ENCODE measurements around the gene HSD17B12. TPM values are rescaled to one million over a fixed set of nuclear protein-coding genes. Genes with fewer than 3 reads are reported as not detected.

The HSD17B12 gene
- total and polyA plus RNA-seq, 9 donors = 27.7 to 95.7 (median 57.3) TPM

DNA sequence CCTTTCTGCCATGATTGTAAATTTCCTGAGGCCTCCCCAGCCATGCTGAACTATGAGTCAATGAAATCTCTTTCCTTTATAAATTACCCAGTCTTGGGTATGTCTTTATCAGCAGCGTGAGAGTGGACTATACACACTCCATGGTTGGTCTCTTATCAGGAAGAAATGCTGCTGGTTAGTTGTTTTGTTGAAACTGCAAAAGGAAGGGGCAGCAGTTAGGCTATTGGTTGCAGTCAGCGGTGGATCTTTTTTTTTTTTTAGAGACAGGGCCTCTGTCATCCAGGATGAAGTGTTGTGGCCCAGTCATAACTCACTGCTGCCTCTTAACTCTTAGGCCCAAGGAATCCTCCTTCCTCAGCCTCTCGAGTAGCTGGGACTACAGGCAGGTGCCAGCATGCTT lies 51.7 kb downstream of the HSD17B12 start:
- WGBS, 3 donors = 86 to 92% (median 92%) methylated on average over 3 of the region's 3 CpGs
- H3K4me1 ChIP-seq (ENCODE audit: insufficient read depth) = peaks cover 5% of the 10 kb centered on the region
- TF ChIP-seq EP300 (IDR thresholded peaks at IDR 0.05) (no peak), POLR2A (IDR thresholded peaks at IDR 0.05) (no peak)
- TF ChIP-seq, protein P1, sequence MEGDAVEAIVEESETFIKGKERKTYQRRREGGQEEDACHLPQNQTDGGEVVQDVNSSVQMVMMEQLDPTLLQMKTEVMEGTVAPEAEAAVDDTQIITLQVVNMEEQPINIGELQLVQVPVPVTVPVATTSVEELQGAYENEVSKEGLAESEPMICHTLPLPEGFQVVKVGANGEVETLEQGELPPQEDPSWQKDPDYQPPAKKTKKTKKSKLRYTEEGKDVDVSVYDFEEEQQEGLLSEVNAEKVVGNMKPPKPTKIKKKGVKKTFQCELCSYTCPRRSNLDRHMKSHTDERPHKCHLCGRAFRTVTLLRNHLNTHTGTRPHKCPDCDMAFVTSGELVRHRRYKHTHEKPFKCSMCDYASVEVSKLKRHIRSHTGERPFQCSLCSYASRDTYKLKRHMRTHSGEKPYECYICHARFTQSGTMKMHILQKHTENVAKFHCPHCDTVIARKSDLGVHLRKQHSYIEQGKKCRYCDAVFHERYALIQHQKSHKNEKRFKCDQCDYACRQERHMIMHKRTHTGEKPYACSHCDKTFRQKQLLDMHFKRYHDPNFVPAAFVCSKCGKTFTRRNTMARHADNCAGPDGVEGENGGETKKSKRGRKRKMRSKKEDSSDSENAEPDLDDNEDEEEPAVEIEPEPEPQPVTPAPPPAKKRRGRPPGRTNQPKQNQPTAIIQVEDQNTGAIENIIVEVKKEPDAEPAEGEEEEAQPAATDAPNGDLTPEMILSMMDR (IDR thresholded peaks at IDR 0.05) = no peak
- intact Hi-C loops (cut with DNase I) = no loop called here
- H3K36me3 ChIP-seq = no peaks in the 10 kb centered on the region
- DNase-seq = no peak
- H3K4me3 ChIP-seq = no peak overlapping the region
- no peaks in the 10 kb centered on the region for H3K9me3 ChIP-seq
- no peaks in the 10 kb centered on the region for H3K27me3 ChIP-seq
- no peak overlapping the region for H3K27ac ChIP-seq

DNA sequence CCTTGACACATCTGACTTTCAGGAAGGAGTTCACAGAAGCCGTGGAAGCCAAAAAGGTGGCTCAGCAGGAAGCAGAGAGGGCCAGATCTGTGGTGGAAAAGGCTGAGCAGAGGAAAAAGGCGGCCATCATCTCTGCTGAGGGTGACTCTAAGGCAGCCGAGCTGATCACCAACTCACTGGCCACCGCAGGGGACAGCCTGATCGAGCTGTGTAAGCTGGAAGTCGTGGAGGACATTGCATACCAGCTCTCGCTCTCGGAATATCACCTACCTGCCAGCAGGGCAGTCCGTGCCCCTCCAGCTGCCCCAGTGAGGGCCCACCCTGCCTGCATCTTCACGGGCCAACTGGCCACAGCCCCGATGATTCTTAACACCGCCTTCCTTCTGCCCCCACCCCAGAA lies 53.7 kb downstream of the HSD17B12 start:
- no peaks in the 10 kb centered on the region for H3K27me3 ChIP-seq
- intact Hi-C loops (cut with DNase I) = no loop called here
- no peak for DNase-seq
- no peaks in the 10 kb centered on the region for H3K36me3 ChIP-seq
- TF ChIP-seq POLR2A (IDR thresholded peaks at IDR 0.05) = no peak
- H3K4me3 ChIP-seq = no peak overlapping the region
- H3K9me3 ChIP-seq = no peaks in the 10 kb centered on the region
- 94 to 96% (median 96%) methylated on average over 12 of the region's 12 CpGs for WGBS, 3 donors
- H3K27ac ChIP-seq = no peak overlapping the region
- peaks cover 5% of the 10 kb centered on the region for H3K4me1 ChIP-seq (ENCODE audit: insufficient read depth)

DNA sequence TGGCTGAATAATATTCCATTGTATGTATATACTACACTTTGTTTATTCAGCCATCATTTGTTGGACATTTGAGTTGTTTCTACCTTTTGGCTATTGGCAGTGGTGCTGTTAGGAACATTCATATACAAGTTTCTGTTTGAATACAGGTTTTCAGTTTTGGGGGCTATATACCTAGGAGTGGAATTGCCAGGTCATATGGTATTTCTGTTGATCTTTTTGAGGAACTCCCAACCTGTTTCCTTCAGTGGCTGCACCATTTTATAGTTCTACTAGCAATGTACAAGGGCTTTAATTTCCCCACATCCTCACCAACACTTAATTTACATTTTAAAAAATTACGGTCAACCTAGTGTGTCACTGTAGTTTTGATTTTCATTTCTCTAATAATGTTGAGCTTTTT lies 54.6 kb downstream of the HSD17B12 start:
- no peak overlapping the region for H3K27ac ChIP-seq
- no peak overlapping the region for H3K4me3 ChIP-seq
- no peaks in the 10 kb centered on the region for H3K36me3 ChIP-seq
- DNase-seq = no peak
- TF ChIP-seq POLR2A (IDR thresholded peaks at IDR 0.05) (no peak), EP300 (IDR thresholded peaks at IDR 0.05) (no peak)
- TF ChIP-seq, protein P1 (IDR thresholded peaks at IDR 0.05) = no peak
- no peaks in the 10 kb centered on the region for H3K27me3 ChIP-seq
- peaks cover 5% of the 10 kb centered on the region for H3K4me1 ChIP-seq (ENCODE audit: insufficient read depth)
- no peaks in the 10 kb centered on the region for H3K9me3 ChIP-seq
- WGBS, 3 donors = 93 to 98% (median 95%) methylated on average over 1 of the region's 1 CpG
- intact Hi-C loops (cut with DNase I) = no loop called here

DNA sequence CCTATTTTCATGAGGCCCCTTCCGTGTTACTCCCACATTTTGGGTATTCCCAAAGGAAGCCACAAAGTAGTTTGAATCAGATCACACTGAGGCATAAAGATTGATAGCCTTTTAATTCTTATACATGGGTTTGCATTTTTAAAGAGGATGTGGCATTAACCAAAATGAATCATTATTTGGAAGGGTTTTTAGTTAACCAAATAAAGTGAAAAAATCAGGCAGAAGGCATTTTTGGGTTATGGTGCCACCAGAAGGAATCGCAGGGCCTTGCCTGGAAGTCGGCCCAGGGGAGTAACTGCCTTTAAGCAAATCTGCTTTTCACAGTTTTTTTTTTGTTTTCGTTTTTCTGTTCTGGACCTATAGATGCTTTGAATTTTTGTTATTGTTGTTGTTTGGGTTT lies 55.4 kb downstream of the HSD17B12 start:
- Histone ChIP-seq H3K27ac (no peak overlapping the region), H3K4me3 (no peak overlapping the region), H3K9me3 (no peaks in the 10 kb centered on the region), H3K36me3 (no peaks in the 10 kb centered on the region), H3K4me1 (ENCODE audit: insufficient read depth) (peaks cover 5% of the 10 kb centered on the region), H3K27me3 (no peaks in the 10 kb centered on the region)
- TF ChIP-seq POLR2A (IDR thresholded peaks at IDR 0.05) = no peak
- no peak for TF ChIP-seq EP300 (IDR thresholded peaks at IDR 0.05)
- TF ChIP-seq, protein P1 (IDR thresholded peaks at IDR 0.05) = no peak
- intact Hi-C loops (cut with DNase I) = no loop called here
- WGBS, 3 donors = 43 to 48% (median 44%) methylated on average over 4 of the region's 4 CpGs
- DNase-seq = no peak

DNA sequence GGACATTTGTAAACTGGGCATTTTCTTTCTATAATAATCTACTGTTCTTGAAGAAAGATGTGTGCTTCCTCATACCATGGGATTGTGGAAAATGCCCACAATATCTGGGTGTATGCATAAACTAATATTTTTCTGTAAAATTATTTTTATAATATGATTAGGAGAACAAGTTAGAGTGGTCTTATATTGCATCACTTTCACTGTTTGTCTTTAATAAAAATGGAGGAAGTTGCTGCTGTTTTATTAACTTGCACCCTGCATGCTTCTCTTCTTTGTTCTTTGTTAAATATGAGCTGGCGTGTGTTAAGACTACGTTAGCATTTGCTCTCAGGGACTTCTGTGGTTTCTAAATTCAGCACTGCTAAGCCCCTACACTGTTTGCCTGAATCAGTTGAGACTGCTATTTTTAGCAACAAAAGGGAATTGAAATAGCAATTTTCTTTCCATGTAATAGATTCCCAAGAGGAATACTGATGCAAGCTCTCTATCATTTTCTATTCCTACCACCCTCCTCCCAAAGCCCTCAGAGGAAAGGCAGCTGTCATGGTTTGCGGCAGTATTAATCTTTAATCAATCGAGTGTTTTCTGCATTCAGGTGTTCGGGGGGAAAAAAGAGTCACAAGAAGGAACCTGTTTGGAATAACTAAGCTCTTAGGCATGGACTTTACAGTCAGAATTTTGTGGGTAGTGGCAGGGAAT lies 56.1 kb downstream of the HSD17B12 start:
- no peaks in the 10 kb centered on the region for H3K27me3 ChIP-seq
- H3K9me3 ChIP-seq = no peaks in the 10 kb centered on the region
- TF ChIP-seq POLR2A (IDR thresholded peaks at IDR 0.05) = no peak
- TF ChIP-seq, protein P1 (IDR thresholded peaks at IDR 0.05) = no peak
- TF ChIP-seq EP300 (IDR thresholded peaks at IDR 0.05) = no peak
- intact Hi-C loops (cut with DNase I) = no loop called here
- H3K4me3 ChIP-seq = no peak overlapping the region
- DNase-seq = no peak
- no peak overlapping the region for H3K27ac ChIP-seq
- 28 to 39% (median 33%) methylated on average over 5 of the region's 5 CpGs for WGBS, 3 donors
- H3K36me3 ChIP-seq = no peaks in the 10 kb centered on the region
- peaks cover 5% of the 10 kb centered on the region for H3K4me1 ChIP-seq (ENCODE audit: insufficient read depth)

Data from ovary (tissue), 9 donors.